Stimulated activated CD8-positive, alpha-beta memory T cell treated with anti-CD3 and anti-CD28 coated beads, Interleukin-4, amount 100 ng/mL, for 4 hours (primary cell): ENCODE measurements around the gene AHI1.

Experiments
- DNase-seq, 2 donors: peaks; one replicate each; pipeline ENCODE4 v3.0.0-alpha.2; 2020; ENCODE audit warnings: low read depth in 2 of 2, low spot score in 1 of 2

Gene AHI1

DNA sequence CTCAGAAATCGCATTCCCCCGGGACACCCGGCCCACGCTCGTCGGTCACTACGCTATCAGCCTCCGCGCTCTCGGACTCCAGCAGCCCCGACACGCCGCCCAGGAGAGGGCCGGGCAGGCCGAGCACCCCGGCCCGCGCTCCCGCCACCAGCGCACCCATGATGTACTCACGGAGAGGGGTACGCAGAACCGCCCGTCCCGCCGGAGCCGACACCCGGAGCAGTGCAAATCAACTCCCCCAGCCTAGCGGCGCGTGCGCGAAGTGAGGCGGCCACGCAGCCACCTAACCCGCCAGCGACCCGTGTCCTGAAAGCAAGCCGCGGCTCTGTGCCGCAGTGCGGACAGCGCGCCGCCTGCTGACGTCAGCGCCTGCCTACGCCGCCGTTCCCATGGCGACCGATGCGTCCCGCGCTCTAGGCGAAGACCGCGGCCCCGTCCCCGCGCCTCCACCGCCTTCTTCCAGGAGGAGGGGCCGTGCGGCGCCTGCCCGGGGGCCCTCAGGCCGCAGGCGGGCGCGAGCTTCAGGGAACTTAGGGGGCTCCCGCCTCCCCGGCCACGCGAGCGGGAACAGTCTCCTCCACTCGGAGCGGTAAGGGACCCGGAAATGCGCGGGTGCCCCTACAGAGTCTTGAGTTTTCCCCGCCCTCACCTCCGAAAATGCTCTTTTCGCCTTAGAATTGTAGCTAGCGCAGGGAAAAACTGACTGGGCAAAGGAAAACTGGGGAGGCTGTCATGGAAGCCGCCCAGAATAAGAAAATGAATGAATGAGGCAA lies at the start of gene AHI1:
Gene AHI1, minus strand, starts transcription at position 329 of the 773 bp plus-strand sequence. CDS start 5,503 bp downstream, outside the sequence.
- peak; percentile 67 to 80 for DNase-seq

DNA sequence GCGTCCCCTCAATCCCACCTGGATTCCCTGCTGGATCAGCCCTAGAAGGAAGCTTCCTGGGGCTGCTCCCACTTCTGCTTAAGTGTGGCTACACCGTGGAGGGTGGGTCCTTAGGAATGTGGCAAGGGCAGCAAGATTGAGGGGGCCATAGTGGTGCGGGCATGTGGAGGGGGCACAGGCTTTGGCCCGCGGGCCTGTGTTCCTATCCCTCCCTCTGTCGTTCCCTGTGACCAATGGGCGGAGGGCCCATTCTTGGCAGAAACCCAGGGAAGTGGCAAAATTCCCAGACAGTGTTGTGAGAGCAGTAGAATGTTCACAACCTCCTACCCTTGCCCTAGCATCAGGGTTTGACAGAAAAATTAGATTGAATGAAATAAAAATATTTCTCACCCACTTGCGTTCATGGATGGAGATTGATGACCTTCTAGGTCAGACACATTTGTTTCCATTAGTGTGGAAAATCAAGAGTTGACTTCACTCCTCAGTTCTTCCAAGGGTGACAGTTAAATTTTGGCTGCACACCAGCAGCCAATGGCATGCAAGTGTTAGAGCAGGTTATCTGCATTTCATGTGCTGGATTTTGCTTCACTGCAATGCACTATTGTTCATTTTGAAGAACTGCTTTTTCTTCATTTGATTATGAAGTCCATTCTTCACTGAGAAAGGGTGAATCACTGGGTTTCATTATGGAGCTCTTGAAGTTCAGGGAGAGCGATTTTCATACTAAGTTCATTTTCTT lies 49.3 kb upstream of the AHI1 start:
- no peak for DNase-seq

DNA sequence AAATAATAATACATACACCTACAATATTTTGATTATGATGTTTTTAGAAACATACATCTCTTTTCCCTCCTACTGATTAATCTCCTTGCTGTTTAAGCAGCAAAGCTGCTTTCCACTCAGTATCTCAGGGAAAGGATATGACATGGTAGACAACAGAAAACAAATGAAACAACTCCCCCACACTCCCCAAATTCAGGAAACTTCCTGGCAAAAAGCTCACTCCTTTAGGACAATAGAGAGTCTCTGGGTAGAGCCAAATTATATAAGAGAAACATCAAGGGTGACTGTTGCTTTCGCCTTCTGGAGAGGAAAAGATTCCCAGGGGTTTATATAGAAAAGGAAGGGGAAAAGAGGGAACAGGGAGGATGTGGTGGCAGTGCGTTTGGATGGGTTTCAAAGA lies 48.7 kb upstream of the AHI1 start:
- no peak for DNase-seq

- DNase-seq = no peak
Observed at GRCh38 chr6:135540207-135540840, 42.8 kb upstream of the AHI1 start.

DNA sequence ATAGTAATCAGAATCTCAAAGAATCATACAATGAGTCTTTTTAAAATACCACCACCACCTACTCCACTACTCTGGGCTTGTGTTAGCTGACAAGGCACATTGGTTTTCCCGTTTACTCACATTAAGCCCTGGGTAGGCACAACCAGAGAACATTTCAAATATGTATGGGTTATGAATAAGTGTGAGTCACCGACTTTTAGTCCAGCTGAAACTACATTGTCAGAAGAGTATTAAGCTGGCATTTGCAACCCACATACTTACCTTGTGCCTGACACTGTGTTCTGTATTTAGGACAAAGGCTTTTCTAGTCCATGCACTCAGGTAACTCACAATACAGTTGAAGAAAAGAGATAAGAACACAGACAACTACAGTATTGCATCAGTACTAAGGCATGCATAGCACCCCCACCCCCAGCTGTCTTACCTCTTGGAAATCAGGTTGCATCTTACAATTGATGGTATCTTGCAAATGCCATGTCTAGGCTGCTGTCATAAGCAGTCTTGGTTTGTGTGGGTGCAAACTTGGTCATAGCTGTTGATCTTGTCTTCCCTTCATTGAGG lies 40.3 kb upstream of the AHI1 start:
- peak in 1 of 2 donors; percentile 2 for DNase-seq

DNA sequence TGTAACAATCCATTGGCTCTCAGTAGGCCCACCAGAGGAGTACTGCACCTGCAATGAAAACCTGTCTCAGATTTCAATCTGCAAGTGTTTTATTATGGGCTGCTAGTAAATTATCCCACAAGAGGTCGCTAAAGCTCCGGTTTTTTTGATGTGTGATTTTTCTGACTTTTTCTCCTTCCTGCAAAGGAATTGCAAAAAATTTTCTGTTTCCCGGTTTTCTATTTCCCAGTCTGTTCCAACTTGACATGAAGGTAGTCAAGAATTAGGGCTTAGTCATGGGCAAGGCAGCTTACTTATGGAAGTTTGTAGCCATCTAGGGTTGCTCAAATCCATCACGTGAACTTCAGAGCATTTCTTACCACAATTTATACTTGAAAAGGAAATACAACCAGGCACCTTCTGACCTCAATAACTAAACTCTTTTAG lies 38.5 kb upstream of the AHI1 start:
- no peak for DNase-seq

GRCh38 chr6:135534773-135535380 lies 37.3 kb upstream of the AHI1 start:
- no peak for DNase-seq

GRCh38 chr6:135532559-135532958 lies 35.0 kb upstream of the AHI1 start:
- no peak for DNase-seq

DNA sequence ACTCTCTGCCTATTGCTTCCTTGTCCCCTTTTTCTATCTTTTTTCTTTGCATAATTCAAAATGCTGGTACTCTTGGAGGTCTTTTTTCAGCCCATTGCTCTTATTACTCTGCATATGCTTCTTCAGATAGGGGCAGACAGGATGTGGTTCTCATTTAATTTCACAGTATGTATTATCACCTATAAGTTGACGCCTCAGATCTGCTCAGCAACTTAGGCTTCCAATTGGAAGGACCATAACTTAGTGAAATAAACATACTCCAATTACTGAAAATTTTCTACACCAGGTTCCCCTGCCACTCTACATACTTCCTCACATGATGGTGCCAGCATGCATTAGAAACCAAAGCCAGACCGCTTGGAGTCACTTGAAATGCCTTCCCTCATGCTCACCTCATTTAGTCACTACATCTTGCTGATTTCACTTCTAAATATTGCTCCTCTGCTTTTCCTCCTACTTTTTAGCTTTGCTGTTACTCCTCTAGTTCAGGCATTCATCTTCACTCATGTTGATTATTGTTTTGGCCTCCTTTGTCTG lies 34.5 kb upstream of the AHI1 start:
- no peak for DNase-seq

DNA sequence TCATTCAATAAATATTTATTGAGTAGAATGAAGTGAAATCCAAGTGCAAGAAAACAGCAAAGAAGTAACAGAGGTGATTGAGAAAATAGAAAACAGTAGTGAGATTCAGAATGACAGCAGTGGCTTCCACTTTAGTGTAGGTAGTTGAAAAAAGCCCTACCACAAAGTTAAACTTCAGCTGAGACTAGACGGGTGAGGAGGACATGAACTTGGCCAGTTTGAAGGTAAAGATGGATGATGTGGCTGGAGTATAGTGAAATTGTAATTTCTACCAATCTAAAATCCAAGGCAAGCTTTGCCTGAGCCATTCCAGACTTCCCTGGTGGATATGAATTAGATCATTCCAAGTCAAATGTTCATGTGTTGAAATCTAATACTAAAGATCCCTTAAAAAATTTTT lies 32.6 kb upstream of the AHI1 start:
- DNase-seq = no peak

DNA sequence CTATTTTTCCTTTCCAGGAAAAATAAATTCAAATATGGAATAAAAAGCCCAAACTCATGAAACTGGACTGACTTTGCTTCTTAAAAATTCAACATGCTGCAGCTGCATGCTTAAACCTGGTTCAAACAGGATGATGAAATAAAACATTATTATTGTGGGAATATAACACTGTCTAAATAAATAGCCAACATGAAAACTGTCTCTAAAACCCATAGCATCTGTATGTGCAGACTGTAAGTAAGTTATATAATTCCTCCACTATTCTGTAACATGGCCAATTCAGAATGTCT lies 30.4 kb upstream of the AHI1 start:
- DNase-seq = no peak

- DNase-seq = no peak
Observed at GRCh38 chr6:135527116-135527959, 29.8 kb upstream of the AHI1 start.

- no peak for DNase-seq
Observed at GRCh38 chr6:135525594-135525993, 28.1 kb upstream of the AHI1 start.

DNA sequence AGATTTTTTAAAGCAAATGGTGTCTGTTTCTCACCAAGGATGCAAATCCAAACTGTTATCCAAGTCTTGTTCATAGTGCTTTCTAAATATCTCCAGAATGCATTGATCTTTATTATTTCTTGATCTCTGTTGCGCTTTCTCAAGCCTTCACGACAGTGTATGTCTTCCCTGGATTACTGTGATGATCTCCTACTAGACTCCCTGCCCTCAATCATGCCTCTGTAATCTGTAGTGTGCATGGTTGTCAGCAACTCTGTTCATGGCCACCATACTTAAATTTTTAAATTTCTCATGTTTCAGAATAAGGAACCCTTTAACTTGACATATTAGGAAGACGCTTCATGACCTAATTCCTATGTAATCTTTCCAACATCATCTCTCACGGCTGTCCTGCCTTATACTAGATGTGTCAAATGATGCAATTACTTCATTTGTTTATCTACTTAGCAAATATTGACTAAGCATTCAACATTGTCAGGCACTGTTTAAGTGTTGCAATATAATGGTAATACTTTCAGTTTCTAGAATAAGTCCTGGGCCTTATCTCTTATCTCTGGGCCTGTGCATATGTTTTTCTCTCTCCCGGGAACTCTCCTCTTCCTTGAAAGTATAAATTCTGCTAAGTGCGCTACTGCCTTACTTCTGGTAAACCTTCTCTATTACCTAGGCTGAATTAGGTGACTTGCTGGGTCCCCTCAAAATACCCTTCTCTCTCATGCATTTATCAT lies 25.6 kb upstream of the AHI1 start:
- DNase-seq = no peak

DNA sequence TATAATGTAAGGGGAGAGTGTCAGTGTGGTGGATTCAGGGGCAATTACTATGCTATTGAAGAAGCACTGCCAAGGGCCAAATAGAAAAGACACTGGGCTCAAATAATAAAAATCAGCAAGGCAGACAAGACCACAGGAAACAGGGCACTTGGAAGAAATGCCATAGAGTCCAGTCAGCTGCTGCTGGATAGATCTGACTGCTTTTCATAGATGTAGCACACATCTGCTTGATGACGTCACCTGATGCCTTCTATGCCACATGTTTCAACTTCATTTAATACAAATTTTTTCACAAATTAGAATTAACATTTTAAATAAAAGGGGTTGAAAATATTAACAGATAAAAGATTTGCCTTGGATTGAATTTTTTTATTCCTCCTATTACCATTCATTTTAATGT lies 23.9 kb upstream of the AHI1 start:
- DNase-seq = no peak

DNA sequence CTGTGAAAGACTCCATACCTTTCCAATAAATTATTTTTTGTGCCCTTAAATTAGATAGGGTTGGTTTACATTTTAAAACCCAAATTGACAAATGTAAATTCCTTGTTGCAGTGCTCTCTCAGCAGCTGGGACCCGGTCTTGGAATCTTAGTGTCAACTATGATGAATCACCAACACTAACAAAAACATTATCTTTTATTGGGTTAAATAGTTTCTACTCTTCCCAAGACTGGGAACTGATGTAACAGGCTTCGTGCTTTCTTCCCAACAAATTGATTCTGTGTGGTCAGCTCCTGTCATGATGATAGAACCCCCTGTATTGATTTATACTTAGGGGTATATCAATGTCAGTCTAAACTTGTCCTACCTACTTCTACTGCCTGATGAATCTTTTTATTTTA lies 23.2 kb upstream of the AHI1 start:
- DNase-seq = no peak

DNA sequence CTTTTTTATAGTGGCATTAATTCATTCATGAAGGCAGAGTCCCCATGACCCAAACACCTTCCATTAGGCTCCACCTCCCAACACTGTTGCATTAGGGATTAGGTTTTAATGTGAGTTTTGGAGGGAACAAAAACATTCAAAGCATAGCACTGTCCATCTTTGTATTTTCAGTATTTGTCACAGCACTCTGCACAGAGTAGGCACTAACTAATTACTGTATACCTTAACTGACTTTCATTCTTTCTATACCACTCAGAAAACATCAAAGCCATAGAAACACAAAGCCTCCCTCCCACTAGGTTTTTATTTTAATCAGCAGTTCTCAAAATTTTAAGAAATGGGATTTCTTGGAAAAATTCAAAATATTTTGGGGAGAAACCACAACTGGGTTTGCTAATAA lies 21.8 kb upstream of the AHI1 start:
- no peak for DNase-seq

DNA sequence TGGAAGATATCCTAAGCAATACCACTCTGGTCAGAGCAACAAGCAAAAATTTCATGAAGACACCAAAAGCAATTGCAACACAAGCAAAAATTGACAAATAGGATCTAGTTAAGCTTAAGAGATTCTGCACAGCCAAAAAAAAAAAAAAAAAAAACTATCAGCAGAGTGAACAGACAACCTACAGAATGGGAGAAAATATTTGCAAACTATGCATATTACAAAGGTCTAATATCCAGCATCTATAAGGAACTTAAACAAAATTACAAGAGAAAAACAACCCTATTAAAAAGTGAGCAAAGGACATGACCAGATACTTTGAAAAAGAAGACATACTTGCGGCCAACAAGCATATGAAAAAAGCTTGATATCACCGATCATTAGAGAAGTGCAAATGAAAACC lies 20.0 kb upstream of the AHI1 start:
- no peak for DNase-seq

DNA sequence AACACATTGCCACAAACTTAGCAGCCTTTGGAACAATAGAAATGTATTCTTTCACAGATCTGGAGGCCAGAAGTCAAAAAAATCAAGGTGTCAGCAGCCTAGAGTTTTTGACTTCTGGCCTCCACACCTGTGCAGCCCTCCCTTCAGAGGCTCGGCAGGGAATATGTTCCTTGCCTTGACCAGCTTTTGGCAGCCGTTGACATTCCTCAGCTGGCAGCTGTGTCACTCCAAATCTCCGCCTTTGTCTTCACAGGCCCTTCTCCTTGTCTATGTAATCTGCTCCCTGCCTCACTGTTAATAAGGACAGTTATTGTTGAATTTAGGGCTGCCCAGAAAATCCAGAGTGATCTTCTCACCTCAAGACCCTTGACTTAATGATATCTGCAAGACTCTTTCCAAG lies 17.2 kb upstream of the AHI1 start:
- DNase-seq = no peak
